Neuron (in vitro differentiated cells): ENCODE measurements around the gene AANAT.
"Not testable (repeated sequence)": the region's sequence is repeated elsewhere in the genome, so short reads cannot be mapped to it uniquely, and the experiment has no call there.

ENCODE experiments used
- H2AFZ ChIP-seq: one replicate; pipeline ENCODE4 v1.6.1; 2013; ENCODE audit warnings: low read depth, mild to moderate bottlenecking, inconsistent platforms, low read length, moderate library complexity
- H3K27me3 ChIP-seq: one replicate; pipeline ENCODE4 v1.6.1; 2013; ENCODE audit warnings: low read length; ENCODE audit not compliant: insufficient read depth
- H3K36me3 ChIP-seq: one replicate; pipeline ENCODE4 v1.6.1; 2013; ENCODE audit warnings: low read length; ENCODE audit not compliant: insufficient read depth
- H3K4me1 ChIP-seq: one replicate; pipeline ENCODE4 v1.6.1; 2013; ENCODE audit warnings: low read length; ENCODE audit not compliant: insufficient read depth
- H3K4me3 ChIP-seq: 2 replicates; pipeline ENCODE4 v1.5.1; 2013; ENCODE audit warnings: mild to moderate bottlenecking, low read length, moderate library complexity
- H3K9me3 ChIP-seq: one replicate; pipeline ENCODE4 v1.6.1; 2013; ENCODE audit warnings: low read length

Gene AANAT

DNA sequence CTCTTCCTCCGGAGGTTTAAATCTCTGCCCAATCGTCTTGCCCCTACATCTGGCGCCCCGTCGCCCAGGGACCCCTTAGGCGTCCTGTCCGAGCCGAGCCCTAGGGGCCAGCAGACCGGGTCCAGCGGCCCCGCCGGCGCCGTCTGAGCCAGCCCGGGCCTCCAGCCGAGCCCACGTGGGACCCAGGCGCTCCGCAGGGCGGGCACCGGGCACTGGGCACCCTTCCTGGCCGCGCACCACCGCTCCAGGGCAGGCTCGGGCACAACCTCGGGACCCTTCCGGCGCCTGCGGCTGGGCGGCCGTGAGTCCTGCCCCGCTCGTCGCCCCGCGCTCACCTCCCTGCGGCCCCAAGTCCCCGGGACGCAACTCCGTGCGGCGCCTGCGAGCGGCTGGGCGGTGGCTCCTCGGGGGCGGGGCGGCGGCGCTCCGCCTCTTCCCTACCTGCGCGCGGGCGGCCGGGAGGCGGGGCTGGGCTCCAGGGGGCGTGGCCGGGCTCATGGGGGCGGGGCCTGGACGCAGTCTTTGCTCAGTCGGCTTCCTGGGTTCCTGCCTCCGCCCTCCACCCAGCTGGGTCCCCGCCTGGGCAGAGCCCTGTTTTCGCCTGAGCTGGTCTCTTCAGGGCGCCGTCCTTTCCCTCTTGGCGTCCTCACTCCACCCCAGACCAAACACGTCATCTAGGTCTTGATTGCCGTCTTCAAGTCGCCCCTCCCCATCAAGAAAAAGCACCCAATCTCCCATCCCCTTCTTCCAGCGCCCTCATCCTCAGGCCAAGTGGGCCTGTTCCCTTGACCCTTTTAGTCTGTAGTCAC lies 33.8 kb downstream of the AANAT start, which contains the start of gene RHBDF2:
Gene RHBDF2 (minus strand): TSS at position 406 of the 809 bp plus-strand sequence. CDS start 19,899 bp downstream, outside the sequence.
- Histone ChIP-seq H3K4me1 (peaks cover 17% of the 10 kb centered on the region), H3K9me3 (no peaks in the 10 kb centered on the region), H3K4me3 (peak within 1 kb of the TSS; percentile 22), H2AFZ (no peak within 1 kb of the TSS), H3K27me3 (peaks cover 53% of the 10 kb centered on the region), H3K36me3 (no peaks in the 10 kb centered on the region)

DNA sequence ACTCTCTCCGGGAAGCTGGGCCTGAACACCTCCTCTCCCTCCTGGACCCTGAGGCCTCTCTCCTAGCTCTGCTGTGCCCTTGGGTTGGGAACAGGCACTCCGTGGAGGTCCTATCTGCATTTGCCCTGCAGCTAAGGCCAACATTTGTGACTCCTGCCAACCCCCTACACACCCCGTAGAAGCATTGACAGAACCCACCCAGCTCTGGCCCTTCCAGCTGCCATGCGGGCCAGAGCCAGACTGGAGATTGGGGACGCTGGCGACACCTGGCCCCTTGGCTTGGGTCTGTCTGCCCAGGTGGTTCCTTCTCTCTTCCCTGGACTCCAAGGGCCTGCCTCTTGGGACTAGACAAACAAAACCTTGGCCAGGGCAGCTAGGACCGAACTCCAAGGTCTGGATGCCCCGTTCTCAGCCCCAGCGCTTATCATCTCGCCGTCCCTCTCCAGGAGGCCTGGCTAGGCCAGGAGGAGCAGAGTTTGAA lies 34.5 kb downstream of the AANAT start:
- H3K36me3 ChIP-seq, result no peaks in the 10 kb centered on the region
- H2AFZ ChIP-seq, result no peak overlapping the region
- peak overlapping the region; percentile 22 for H3K4me3 ChIP-seq
- peaks cover 17% of the 10 kb centered on the region for H3K4me1 ChIP-seq
- H3K27me3 ChIP-seq, result peaks cover 54% of the 10 kb centered on the region
- H3K9me3 ChIP-seq, result no peaks in the 10 kb centered on the region

DNA sequence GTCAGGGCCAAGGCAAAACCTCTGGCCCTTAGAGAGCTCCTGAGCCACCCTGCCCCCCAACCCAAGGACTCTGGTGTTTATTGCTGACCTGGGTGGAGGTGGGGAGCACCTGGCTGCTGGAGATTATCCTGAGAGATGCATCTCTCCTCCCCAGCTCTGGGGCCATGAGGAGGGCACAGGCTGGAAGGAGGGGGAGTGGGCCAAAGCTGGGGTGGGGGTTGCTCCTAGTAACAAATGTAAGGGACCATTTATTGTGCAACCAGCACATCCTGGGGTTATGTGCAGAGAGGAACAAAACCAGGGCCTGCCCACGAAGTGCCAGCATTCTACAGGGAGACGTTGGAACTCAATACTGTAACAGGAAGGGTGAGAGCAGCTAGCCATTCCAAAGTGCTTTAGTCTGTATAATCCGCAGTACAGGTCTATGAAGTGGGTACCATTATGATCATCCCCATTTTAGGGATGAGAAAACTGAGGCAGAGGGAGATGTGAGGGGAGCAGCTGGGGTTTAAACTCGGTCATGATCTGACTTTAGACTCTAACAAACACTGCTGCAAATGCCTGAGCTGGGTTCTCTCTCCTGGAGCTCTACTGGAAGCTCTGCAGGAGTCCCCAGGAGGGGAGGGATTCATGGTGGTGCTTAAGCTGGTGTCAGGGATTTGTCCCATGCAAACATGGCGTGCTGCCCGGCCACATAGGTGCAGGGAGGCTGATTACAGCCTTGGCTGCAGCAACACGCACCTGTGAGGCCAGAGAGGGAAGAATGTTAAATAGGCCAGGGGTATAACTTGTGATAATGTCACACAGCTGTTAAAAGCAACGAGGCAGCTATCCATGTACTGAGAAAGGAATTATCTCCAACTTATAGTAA lies 35.2 kb downstream of the AANAT start:
- Histone ChIP-seq H3K4me3 (no peak overlapping the region), H3K9me3 (no peaks in the 10 kb centered on the region), H3K36me3 (no peaks in the 10 kb centered on the region), H3K4me1 (peaks cover 17% of the 10 kb centered on the region), H3K27me3 (peaks cover 56% of the 10 kb centered on the region), H2AFZ (no peak overlapping the region)

DNA sequence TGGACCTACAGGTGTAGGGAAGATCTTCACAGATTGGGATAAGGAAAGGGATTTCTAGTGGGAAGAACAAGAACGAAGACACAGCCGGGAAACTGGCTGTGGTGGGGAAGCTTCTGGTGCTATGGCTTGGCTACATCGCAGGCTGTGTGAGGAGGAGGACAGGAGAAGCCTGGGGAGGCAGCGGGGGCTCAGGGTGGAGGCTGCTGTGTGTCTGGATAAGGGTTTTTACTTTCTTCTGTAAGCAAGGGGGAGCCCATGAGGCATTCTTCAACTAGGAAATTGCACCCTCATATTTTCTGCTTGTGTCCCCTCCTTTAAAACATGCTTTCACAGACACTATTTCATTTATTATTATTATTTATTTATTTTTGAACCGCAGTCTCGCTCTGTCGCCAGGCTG lies 36.7 kb downstream of the AANAT start:
- H3K4me3 ChIP-seq, result no peak overlapping the region
- H3K36me3 ChIP-seq, result no peaks in the 10 kb centered on the region
- peaks cover 6% of the 10 kb centered on the region for H3K4me1 ChIP-seq
- H3K27me3 ChIP-seq, result peaks cover 56% of the 10 kb centered on the region
- no peak overlapping the region for H2AFZ ChIP-seq
- no peaks in the 10 kb centered on the region for H3K9me3 ChIP-seq

- no peaks in the 10 kb centered on the region for H3K9me3 ChIP-seq
- peaks cover 31% of the 10 kb centered on the region for H3K27me3 ChIP-seq
- no peak overlapping the region for H2AFZ ChIP-seq
- H3K36me3 ChIP-seq, result no peaks in the 10 kb centered on the region
- no peak overlapping the region for H3K4me3 ChIP-seq
- peaks cover 4% of the 10 kb centered on the region for H3K4me1 ChIP-seq
Observed at GRCh38 chr17:76506408-76507345, 39.3 kb downstream of the AANAT start.

- H2AFZ ChIP-seq, H3K36me3 ChIP-seq, H3K9me3 ChIP-seq, H3K4me1 ChIP-seq, H3K4me3 ChIP-seq: not testable (repeated sequence)
- peaks cover 18% of the 10 kb centered on the region for H3K27me3 ChIP-seq
Observed at GRCh38 chr17:76508472-76509063, 41.2 kb downstream of the AANAT start.

- Histone ChIP-seq H3K4me3 (no peak overlapping the region), H3K9me3 (no peaks in the 10 kb centered on the region), H3K27me3 (peaks cover 21% of the 10 kb centered on the region), H2AFZ (no peak overlapping the region), H3K36me3 (no peaks in the 10 kb centered on the region), H3K4me1 (no peaks in the 10 kb centered on the region)
Observed at GRCh38 chr17:76510831-76511244, 43.4 kb downstream of the AANAT start.

GRCh38 chr17:76511668-76512365 lies 44.4 kb downstream of the AANAT start:
- no peaks in the 10 kb centered on the region for H3K9me3 ChIP-seq
- no peak overlapping the region for H2AFZ ChIP-seq
- H3K36me3 ChIP-seq, result no peaks in the 10 kb centered on the region
- H3K27me3 ChIP-seq, result peaks cover 17% of the 10 kb centered on the region
- no peaks in the 10 kb centered on the region for H3K4me1 ChIP-seq
- no peak overlapping the region for H3K4me3 ChIP-seq

DNA sequence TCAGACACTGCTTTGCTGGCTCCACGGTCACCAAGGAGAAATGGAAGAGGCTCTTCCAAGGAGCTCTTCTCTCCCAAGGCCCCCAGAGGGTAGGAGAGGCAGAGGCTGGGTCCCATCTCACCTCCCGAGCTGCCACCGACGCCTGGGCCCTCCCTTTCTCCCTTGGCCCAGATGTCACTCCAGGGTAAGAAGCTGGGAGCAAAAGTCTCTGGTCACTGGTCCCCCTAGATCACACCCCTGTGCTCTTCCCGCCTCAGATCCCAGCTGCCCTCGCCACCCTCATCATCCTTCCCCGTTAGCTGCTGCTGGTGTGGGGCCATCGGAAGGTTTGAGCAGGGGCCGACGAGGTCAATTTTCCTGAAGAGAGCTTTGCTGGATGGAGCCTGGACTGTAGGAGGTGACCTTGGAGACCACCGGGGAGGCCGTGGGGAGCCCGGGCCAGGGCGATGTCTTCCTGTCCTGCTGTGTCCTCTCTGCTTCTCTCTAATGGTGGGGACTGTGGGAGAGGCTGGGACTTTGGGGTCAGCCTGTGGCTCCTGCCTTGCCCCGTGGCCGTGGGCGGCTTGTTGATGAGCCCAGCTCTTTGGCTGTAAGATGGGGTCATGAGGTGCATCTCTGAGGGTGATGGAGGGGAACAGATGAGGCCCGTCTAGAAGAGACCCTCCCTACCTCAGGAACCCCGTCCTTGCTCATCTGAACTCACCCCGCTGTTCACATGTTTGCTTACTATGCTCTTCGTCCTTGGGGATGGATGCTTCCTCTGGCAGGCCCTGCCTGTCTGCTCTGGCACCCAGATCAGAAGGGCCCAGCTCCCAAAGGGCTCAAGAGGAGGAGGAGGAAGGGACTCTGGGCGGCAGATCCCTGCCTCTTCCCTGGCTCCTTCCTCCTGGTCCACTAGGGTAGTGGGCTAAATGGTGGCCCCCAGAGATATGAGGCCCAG lies 45.2 kb downstream of the AANAT start:
- no peaks in the 10 kb centered on the region for H3K9me3 ChIP-seq
- peaks cover 11% of the 10 kb centered on the region for H3K27me3 ChIP-seq
- H2AFZ ChIP-seq, result no peak overlapping the region
- H3K4me1 ChIP-seq, result no peaks in the 10 kb centered on the region
- H3K4me3 ChIP-seq, result no peak overlapping the region
- H3K36me3 ChIP-seq, result no peaks in the 10 kb centered on the region

DNA sequence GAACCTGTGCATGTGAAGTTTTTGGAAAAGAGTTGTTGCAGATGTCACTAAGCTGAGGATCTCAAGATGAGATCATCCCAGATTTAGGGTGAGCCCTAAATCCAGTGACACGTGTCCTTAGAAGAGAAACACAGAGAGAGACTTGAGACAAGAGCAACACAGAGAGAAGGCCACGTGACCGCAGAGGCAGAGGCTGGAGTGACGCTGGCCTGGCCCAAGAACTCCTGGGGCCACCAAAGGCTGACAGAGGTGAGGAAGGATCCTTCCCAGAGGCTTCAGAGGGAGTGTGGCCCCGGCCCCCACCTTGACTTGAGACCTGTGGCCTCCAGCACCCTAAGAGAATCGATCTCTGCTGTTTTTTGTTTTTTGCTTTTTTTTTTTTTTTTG lies 45.9 kb downstream of the AANAT start:
- peaks cover 7% of the 10 kb centered on the region for H3K27me3 ChIP-seq
- no peak overlapping the region for H2AFZ ChIP-seq
- no peaks in the 10 kb centered on the region for H3K36me3 ChIP-seq
- no peaks in the 10 kb centered on the region for H3K4me1 ChIP-seq
- no peaks in the 10 kb centered on the region for H3K9me3 ChIP-seq
- no peak overlapping the region for H3K4me3 ChIP-seq

- H3K4me1 ChIP-seq, H3K4me3 ChIP-seq, H3K9me3 ChIP-seq, H2AFZ ChIP-seq, H3K36me3 ChIP-seq, H3K27me3 ChIP-seq: not testable (repeated sequence)
Observed at GRCh38 chr17:76514355-76514754, 47.0 kb downstream of the AANAT start.
